Erythroblast (primary cell): ENCODE measurements around the gene NFKBIE.
A peak's percentile ranks its signal among the peaks of the same experiment; 100 is the strongest.
"Not testable (repeated sequence)": the region's sequence is repeated elsewhere in the genome, so short reads cannot be mapped to it uniquely, and the experiment has no call there.

ENCODE experiments used
- DNase-seq, 2 experiments: peaks; one replicate each; lab custom pipeline; 2025; lab: John Stamatoyannopoulos, UW
- GATA1 ChIP-seq: IDR thresholded peaks from 2 replicates; pipeline ENCODE4 v1.6.1; 2011; ENCODE audit warnings: low read depth, mild to moderate bottlenecking, control low read depth, low read length, moderate library complexity
- POLR2A ChIP-seq: IDR thresholded peaks from 2 replicates; pipeline ENCODE4 v1.6.1; 2011; ENCODE audit warnings: mild to moderate bottlenecking, low read length

NFKBIE gene

GRCh38 chr6:44265007-44265721 is at the start of gene NFKBIE:
TSS of gene NFKBIE (minus strand) at chr6:44265551. CDS start at chr6:44265346, 205 bp downstream.
- DNase-seq, result peak; percentile 84 to 90
- TF ChIP-seq GATA1 (no peak), POLR2A (peak; percentile 37)

DNA sequence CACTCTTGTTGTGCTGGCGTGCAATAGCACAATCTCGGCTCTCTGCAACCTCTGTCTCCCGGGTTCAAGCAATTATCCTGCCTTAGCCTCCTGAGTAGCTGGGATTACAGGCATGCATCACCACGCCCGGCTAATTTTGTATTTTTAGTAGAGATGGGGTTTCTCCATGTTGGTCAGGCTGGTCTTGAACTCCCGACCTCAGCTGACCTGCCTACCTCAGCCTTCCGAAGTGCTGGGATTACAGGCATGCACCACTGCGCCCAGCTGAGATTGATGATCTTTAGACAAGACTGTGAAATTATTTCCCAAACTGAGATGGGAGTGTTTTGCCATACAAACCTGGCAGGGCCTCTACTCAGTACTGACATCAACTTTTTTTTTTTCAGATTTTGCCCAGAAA is 49.3 kb upstream of the NFKBIE start:
- DNase-seq, result not testable (repeated sequence)

DNA sequence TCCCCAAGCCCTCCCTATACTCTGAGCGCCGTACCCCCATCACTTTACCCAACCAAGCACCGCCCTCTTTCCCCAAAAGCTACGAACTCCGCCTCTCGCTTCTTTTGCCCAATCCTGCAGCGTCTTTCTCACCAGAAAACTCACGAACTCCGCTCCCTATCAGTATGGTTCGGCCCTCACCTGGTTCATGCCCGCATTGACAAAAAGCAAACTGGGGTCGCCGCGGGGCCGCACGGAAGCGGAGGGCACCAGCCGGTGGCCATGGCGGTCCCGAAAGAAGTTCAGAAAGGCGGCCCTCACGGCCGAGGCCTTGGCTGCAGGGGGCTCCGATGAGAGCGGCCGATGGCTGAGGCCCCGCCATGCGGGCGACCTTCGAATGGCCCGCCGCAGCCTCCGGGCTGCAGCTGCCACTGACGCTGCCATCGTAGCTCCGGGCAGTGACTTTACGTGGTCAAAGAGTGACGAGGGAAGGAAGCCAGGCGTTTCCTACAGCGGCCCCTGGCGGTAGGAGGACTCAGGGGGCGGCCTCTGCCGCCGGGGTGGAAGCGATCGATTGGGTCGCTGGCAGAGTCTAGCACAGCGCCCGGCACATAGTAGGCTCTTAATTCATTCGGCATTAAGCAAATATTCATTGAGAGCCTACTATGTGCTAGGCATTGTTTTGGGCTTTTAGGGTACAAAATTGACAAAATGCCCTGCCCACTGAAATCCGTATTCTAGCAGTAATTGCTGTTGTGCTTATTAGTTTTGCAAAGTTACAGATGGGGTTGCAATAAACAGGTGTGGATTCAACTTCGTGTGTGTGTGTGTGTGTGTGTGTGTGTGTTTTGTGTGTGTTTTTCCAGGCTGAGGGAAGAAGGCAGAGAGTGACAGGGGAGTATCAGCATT is 47.8 kb upstream of the NFKBIE start, which contains the start of gene AARS2:
TSS of gene AARS2 (minus strand) at position 447 of the 888 bp plus-strand sequence. CDS start at position 423, 24 bp downstream.
- no peak for TF ChIP-seq GATA1
- peak; percentile 94 for TF ChIP-seq POLR2A

DNA sequence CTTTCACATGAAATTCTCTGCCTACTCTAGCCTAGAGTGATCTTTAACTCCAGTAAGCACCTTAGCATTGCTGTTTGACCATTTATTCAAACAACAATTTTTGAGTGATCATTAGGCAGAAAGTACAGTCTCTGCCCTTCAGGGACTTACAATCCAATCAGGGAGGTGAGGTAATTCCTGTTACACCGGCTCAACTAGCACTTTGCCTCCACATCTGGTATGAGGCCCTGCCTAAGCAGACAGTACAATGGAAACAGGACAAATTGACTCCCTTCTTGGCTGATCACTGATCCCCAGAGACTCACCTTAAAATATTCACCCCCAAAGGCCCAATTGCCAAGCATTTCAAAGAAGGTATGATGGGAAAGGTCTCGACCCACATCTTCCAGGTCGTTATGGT is 46.4 kb upstream of the NFKBIE start:
- no peak for DNase-seq
- no peak for TF ChIP-seq POLR2A
- TF ChIP-seq GATA1, result no peak

More for the DNA sequence above, 47.8 kb upstream of the NFKBIE start, which contains the start of gene AARS2:
- peak; percentile 92 to 94 for DNase-seq

- no peak for TF ChIP-seq POLR2A
- TF ChIP-seq GATA1, result no peak
Measured at GRCh38 chr6:44311304-44311703, 46.0 kb upstream of the NFKBIE start.

GRCh38 chr6:44310241-44310640 is 44.9 kb upstream of the NFKBIE start:
- TF ChIP-seq GATA1 (no peak), POLR2A (no peak)
- DNase-seq, result no peak

More at GRCh38 chr6:44311304-44311703, 46.0 kb upstream of the NFKBIE start:
- no peak for DNase-seq

GRCh38 chr6:44309631-44310030 is 44.3 kb upstream of the NFKBIE start:
- TF ChIP-seq GATA1 (no peak), POLR2A (no peak)
- no peak for DNase-seq

- no peak for TF ChIP-seq GATA1
- TF ChIP-seq POLR2A, result no peak
Measured at GRCh38 chr6:44309092-44309491, 43.7 kb upstream of the NFKBIE start.

DNA sequence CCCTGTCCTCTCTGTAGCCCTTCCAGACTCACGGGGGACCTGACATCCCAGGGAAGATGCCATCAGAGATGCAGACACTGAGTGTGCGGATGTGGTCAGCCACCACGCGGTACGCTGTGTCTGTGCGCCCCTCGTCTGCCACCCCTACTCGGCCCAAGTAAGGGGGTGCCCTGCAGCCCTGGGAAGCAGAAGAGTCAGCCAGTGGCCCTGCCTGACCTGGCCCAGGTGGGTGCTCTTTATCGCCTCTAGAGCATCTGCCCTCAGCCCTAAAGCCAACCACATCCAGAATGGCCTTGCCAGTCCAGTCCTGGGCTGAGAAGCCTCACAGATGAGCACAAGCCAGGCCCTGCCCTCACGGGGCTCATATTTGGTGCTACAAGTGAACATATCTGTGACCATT is 41.9 kb upstream of the NFKBIE start:
- no peak for DNase-seq
- TF ChIP-seq POLR2A, result no peak
- TF ChIP-seq GATA1, result no peak

More at GRCh38 chr6:44309092-44309491, 43.7 kb upstream of the NFKBIE start:
- DNase-seq, result no peak

DNA sequence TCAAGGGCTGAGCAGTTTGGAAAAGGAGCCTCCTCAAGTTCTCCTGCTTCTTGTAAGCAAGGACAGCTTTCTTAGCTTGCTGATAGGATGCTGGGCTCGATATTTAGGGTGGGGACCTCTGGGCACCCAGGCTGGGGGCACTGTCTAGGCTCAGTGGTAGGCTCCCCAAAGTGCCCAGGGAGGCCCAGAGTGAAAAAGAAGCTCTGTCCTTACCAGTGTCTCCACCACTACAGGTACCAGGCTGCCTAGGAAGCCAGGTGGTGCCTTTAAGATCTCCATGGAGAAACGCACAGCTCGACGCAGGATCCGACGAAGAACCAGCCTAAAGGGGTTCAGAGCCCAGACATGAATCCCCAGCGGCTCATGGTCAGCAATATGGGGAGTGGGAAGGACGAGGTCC is 41.4 kb upstream of the NFKBIE start:
- DNase-seq, result no peak
- TF ChIP-seq POLR2A (no peak), GATA1 (no peak)

DNA sequence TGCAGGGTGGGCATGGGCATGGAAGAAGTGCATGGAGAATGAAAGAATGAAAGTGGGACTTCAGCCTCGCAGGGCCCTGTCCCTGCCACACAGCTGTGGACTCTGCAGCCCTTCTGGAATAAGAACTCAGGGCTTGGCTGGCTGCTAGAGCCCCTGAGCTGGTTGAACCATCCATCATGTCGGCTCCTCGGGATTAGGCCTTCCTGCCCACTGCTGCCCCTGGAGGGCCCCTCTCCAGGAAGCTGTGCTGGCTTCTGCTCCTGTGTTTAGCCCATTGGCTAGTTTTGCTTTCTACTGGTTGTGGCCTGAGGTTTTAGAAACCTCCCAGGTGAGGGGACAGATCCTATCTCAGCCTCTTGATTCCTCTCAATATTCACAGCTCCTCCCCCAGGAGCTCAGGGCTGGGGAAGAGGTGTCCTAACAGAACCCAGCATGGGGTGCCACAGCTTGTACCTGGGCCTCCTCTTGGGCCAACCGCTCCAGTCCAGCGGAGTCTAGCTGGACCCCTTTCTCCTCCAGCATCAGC is 39.9 kb upstream of the NFKBIE start:
- DNase-seq, result no peak
- no peak for TF ChIP-seq POLR2A
- no peak for TF ChIP-seq GATA1

DNA sequence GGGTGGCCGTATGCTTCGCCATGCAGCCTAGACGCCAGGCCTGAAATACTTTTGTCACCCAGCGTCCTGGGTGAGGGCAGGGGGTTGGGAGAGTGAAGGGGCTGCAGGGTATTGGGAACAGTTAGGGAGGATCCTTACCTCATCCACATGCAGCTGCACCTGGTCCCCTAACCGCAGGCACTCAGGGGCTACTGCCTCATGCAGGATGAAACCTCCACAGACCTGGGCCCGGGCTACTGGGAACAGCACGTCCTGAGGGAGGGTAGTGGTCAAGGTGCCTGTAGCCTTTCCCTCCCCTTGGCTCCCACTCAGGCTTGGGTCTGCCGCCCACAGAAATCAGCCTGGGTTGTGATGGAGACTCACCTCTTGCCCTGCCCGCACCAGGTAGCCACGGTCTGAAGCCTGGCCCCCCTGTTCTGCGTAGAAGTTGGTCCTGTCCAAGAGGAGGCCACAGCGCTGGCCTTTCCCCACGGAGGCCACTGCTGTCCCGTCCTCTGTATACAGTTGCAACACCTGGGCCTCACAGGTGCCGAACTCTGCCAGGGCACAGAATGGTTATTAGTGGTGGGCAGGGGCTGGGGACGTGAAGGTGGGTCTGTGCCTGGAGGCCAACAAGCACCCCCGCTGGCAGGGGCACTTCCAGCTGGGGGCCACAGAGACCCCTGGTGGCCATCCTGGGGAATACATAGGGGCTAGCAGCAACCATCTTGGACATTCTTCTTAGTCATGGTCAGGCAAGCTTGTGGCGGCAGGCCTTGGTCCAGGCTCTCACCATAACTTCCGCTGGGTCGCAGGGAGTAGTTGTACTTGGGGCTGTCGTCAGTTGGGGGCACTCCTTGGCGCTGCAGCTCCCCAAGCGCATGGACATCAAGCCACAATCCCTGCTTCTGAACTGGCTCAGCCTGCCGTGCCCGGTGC is 39.2 kb upstream of the NFKBIE start:
- peak; percentile 61 to 74 for DNase-seq
- TF ChIP-seq GATA1, result no peak
- TF ChIP-seq POLR2A, result no peak

GRCh38 chr6:44303842-44304241 is 38.5 kb upstream of the NFKBIE start:
- DNase-seq, result no peak
- TF ChIP-seq POLR2A (no peak), GATA1 (no peak)
